SKM-1 (cell line): ENCODE measurements around the gene NEK9.
A peak's percentile ranks its signal among the peaks of the same experiment; 100 is the strongest.
"Not testable (repeated sequence)": the region's sequence is repeated elsewhere in the genome, so short reads cannot be mapped to it uniquely, and the experiment has no call there.

Experiments used
- DNase-seq: peaks from one replicate; lab custom pipeline; 2025; ENCODE audit not compliant: unreplicated experiment; lab: John Stamatoyannopoulos, UW

Gene NEK9

GRCh38 chr14:75147423-75148071 lies 20.7 kb upstream of the NEK9 start:
- no peak for DNase-seq

GRCh38 chr14:75144944-75145343 lies 18.1 kb upstream of the NEK9 start:
- DNase-seq = peak; percentile 18

GRCh38 chr14:75143761-75144527 lies 17.1 kb upstream of the NEK9 start:
- DNase-seq = no peak

GRCh38 chr14:75142494-75142893 lies 15.6 kb upstream of the NEK9 start:
- no peak for DNase-seq

- no peak for DNase-seq
These were observed 15.1 kb upstream of the NEK9 start for GRCh38 chr14:75141967-75142366.

- no peak for DNase-seq
These were observed 14.2 kb upstream of the NEK9 start for GRCh38 chr14:75141062-75141461.

- no peak for DNase-seq
These were observed 13.8 kb upstream of the NEK9 start for GRCh38 chr14:75140620-75141019.

- no peak for DNase-seq
These were observed 12.3 kb upstream of the NEK9 start for GRCh38 chr14:75139185-75139584.

GRCh38 chr14:75138492-75138891 lies 11.6 kb upstream of the NEK9 start:
- DNase-seq = peak; percentile 1

GRCh38 chr14:75134644-75135043 lies 7.8 kb upstream of the NEK9 start:
- DNase-seq = no peak

- DNase-seq = no peak
These were observed 6.7 kb upstream of the NEK9 start for GRCh38 chr14:75133597-75133996.

- DNase-seq = peak; percentile 32
These were observed 5.7 kb upstream of the NEK9 start for GRCh38 chr14:75132382-75133086.

GRCh38 chr14:75128596-75128990 lies 1.7 kb upstream of the NEK9 start:
- DNase-seq = no peak

GRCh38 chr14:75127903-75128595 lies 1.2 kb upstream of the NEK9 start:
- no peak for DNase-seq

- DNase-seq = not testable (repeated sequence)
These were observed 599 bp upstream of the NEK9 start for GRCh38 chr14:75127474-75127820.

- DNase-seq = peak; percentile 9
These were observed 715 bp downstream of the NEK9 start for GRCh38 chr14:75126121-75126544.

GRCh38 chr14:75125617-75126016 lies 1.2 kb downstream of the NEK9 start:
- no peak for DNase-seq

GRCh38 chr14:75123991-75124390 lies 2.9 kb downstream of the NEK9 start:
- no peak for DNase-seq

- no peak for DNase-seq
These were observed 5.3 kb downstream of the NEK9 start for GRCh38 chr14:75121552-75121951.

- peak; percentile 27 for DNase-seq
These were observed 6.1 kb downstream of the NEK9 start for GRCh38 chr14:75120541-75121291.

GRCh38 chr14:75119056-75119455 lies 7.8 kb downstream of the NEK9 start:
- DNase-seq = no peak
